HEK293 (cell line): ENCODE data around the gene PLCB1.
A peak's percentile ranks its signal among the peaks of the same experiment; 100 is the strongest.

Experiments
- CTCF ChIA-PET: fragments of 350-600 bp; formaldehyde crosslinking; extraction: SDS; loops from one replicate; lab custom pipeline; 2021; ENCODE audit warnings: antibody characterized with exemption; lab: Yijun Ruan, JAX
- POLR2A ChIA-PET: fragments of 300-600 bp; formaldehyde crosslinking; extraction: SDS; loops from one replicate; lab custom pipeline; 2020; ENCODE audit warnings: antibody characterized with exemption, inconsistent platforms; lab: Yijun Ruan, JAX
- H3K27ac ChIP-seq: fragments of 200-500 bp; sonication (Bioruptor generic); 2 replicates; pipeline ENCODE4 v1.5.1; 2014; ENCODE audit warnings: low read depth, low read length, control low read depth, inconsistent platforms; ENCODE audit errors: extremely low read depth
- H3K36me3 ChIP-seq, 2 experiments: fragments of 200-500 bp in 1 of 2; sonication (Bioruptor generic) in 1 of 2; 1 replicate in 1 of 2; 2 replicates in 1 of 2; pipeline ENCODE4 v1.5.1; 2014 to 2017; ENCODE audit warnings: inconsistent platforms in 2 of 2, low read length in 2 of 2; ENCODE audit not compliant: control insufficient read depth in 2 of 2, insufficient read depth in 1 of 2
- H3K4me1 ChIP-seq: fragments of 200-500 bp; sonication (Bioruptor generic); 2 replicates; pipeline ENCODE4 v1.5.1; 2014; ENCODE audit warnings: mild to moderate bottlenecking, low read length, inconsistent platforms; ENCODE audit not compliant: control insufficient read depth, insufficient read depth
- H3K4me3 ChIP-seq: 2 replicates; pipeline ENCODE4 v1.5.1; 2011; ENCODE audit warnings: low read depth, mild to moderate bottlenecking, control low read depth, low read length, moderate library complexity
- H3K9me3 ChIP-seq: fragments of 200-500 bp; sonication (Bioruptor generic); 2 replicates; pipeline ENCODE4 v1.5.1; 2014; ENCODE audit warnings: low read depth, low read length, inconsistent platforms; ENCODE audit not compliant: control insufficient read depth, insufficient read depth
- GLI2 ChIP-seq: fragments of 450-650 bp; formaldehyde crosslinking; IDR thresholded peaks from 2 replicates; pipeline ENCODE4; 2017; ENCODE audit warnings: missing biosample characterization, missing genetic modification characterization, low read depth, borderline replicate concordance
- GLIS1 ChIP-seq: fragments of 450-650 bp; formaldehyde crosslinking; IDR thresholded peaks from 2 replicates; pipeline ENCODE4 v1.5.1; 2016; ENCODE audit warnings: missing biosample characterization, missing genetic modification characterization
- IKZF3 ChIP-seq: fragments of 450-650 bp; IDR thresholded peaks from 2 replicates; pipeline ENCODE4 v1.5.0; 2018; ENCODE audit warnings: missing biosample characterization, mild to moderate bottlenecking, missing genetic modification characterization, moderate library complexity
- SCRT1 ChIP-seq: fragments of 450-650 bp; formaldehyde crosslinking; IDR thresholded peaks from 2 replicates; pipeline ENCODE4 v1.5.1; 2016; ENCODE audit warnings: missing biosample characterization, missing genetic modification characterization, borderline replicate concordance
- SP7 ChIP-seq: fragments of 450-650 bp; formaldehyde crosslinking; IDR thresholded peaks from 2 replicates; pipeline ENCODE4 v1.5.1; 2016; ENCODE audit warnings: missing biosample characterization, missing genetic modification characterization
- TRIM28 ChIP-seq: IDR thresholded peaks from 2 replicates; pipeline ENCODE4 v1.6.1; 2011; ENCODE audit warnings: low read length, control low read depth, borderline replicate concordance
- ZNF112 ChIP-seq: fragments of 450-650 bp; formaldehyde crosslinking; IDR thresholded peaks from 2 replicates; pipeline ENCODE4 v1.5.0; 2017; ENCODE audit warnings: missing biosample characterization, missing genetic modification characterization
- ZNF121 ChIP-seq: fragments of 450-650 bp; formaldehyde crosslinking; IDR thresholded peaks from 2 replicates; pipeline ENCODE4 v1.5.1; 2016; ENCODE audit warnings: missing biosample characterization, missing genetic modification characterization
- ZNF146 ChIP-seq: fragments of 450-650 bp; formaldehyde crosslinking; IDR thresholded peaks from 2 replicates; pipeline ENCODE4 v1.5.1; 2016; ENCODE audit warnings: missing biosample characterization, missing genetic modification characterization
- ZNF169 ChIP-seq: fragments of 450-650 bp; formaldehyde crosslinking; IDR thresholded peaks from 2 replicates; pipeline ENCODE4 v1.5.1; 2016; ENCODE audit warnings: missing biosample characterization, missing genetic modification characterization
- ZNF2 ChIP-seq: fragments of 450-650 bp; formaldehyde crosslinking; IDR thresholded peaks from 2 replicates; pipeline ENCODE4 v1.5.1; 2016; ENCODE audit warnings: missing biosample characterization, missing genetic modification characterization
- ZNF202 ChIP-seq: fragments of 450-650 bp; formaldehyde crosslinking; IDR thresholded peaks from 2 replicates; pipeline ENCODE4 v1.5.1; 2016; ENCODE audit warnings: missing biosample characterization, missing genetic modification characterization, borderline replicate concordance
- ZNF221 ChIP-seq: fragments of 450-650 bp; formaldehyde crosslinking; IDR thresholded peaks from 2 replicates; pipeline ENCODE4 v1.5.1; 2017; ENCODE audit warnings: missing biosample characterization, missing genetic modification characterization, borderline replicate concordance
- ZNF266 ChIP-seq: fragments of 450-650 bp; formaldehyde crosslinking; IDR thresholded peaks from 2 replicates; pipeline ENCODE4 v1.5.1; 2016; ENCODE audit warnings: missing biosample characterization, missing genetic modification characterization, low read depth
- ZNF501 ChIP-seq: fragments of 450-650 bp; formaldehyde crosslinking; IDR thresholded peaks from 2 replicates; pipeline ENCODE4 v1.5.1; 2016; ENCODE audit warnings: missing biosample characterization, missing genetic modification characterization
- ZNF544 ChIP-seq: fragments of 450-650 bp; formaldehyde crosslinking; IDR thresholded peaks from 2 replicates; pipeline ENCODE4 v1.5.0; 2017; ENCODE audit warnings: missing biosample characterization, missing genetic modification characterization
- ZNF561 ChIP-seq: fragments of 450-650 bp; IDR thresholded peaks from 2 replicates; pipeline ENCODE4 v1.5.1; 2018; ENCODE audit warnings: missing biosample characterization, missing genetic modification characterization, borderline replicate concordance
- ZNF596 ChIP-seq: fragments of 450-650 bp; IDR thresholded peaks from 2 replicates; pipeline ENCODE4 v1.5.0; 2018; ENCODE audit warnings: missing biosample characterization, mild to moderate bottlenecking, missing genetic modification characterization, moderate library complexity
- ZNF610 ChIP-seq: fragments of 450-650 bp; formaldehyde crosslinking; IDR thresholded peaks from 2 replicates; pipeline ENCODE4 v1.5.1; 2016; ENCODE audit warnings: missing biosample characterization, missing genetic modification characterization, borderline replicate concordance
- ZNF626 ChIP-seq: fragments of 450-650 bp; sonication (Bioruptor Pico); formaldehyde crosslinking; IDR thresholded peaks from 2 replicates; pipeline ENCODE4 v1.5.1; 2018; ENCODE audit warnings: missing biosample characterization, missing genetic modification characterization, inconsistent platforms
- ZSCAN23 ChIP-seq: fragments of 450-650 bp; formaldehyde crosslinking; IDR thresholded peaks from 2 replicates; pipeline ENCODE4 v1.5.1; 2016; ENCODE audit warnings: missing biosample characterization, missing genetic modification characterization
- TF ChIP-seq, protein P1 (sequence below): fragments of 450-650 bp; formaldehyde crosslinking; IDR thresholded peaks from 2 replicates; pipeline ENCODE4 v1.5.1; 2017; ENCODE audit warnings: missing biosample characterization, missing genetic modification characterization
- TF ChIP-seq, protein P2 (sequence below): fragments of 450-650 bp; formaldehyde crosslinking; IDR thresholded peaks from 2 replicates; pipeline ENCODE4 v1.5.1; 2016; ENCODE audit warnings: missing biosample characterization, missing genetic modification characterization
- TF ChIP-seq, protein P3 (sequence below): fragments of 450-650 bp; formaldehyde crosslinking; optimal IDR thresholded peaks from 2 replicates; pipeline ENCODE3; 2016; ENCODE audit warnings: missing biosample characterization, mild to moderate bottlenecking, missing genetic modification characterization
- TF ChIP-seq, protein P4 (sequence below): fragments of 450-650 bp; formaldehyde crosslinking; IDR thresholded peaks from 2 replicates; pipeline ENCODE4 v1.5.1; 2016; ENCODE audit warnings: missing biosample characterization, missing genetic modification characterization, low read depth

PLCB1 gene

DNA sequence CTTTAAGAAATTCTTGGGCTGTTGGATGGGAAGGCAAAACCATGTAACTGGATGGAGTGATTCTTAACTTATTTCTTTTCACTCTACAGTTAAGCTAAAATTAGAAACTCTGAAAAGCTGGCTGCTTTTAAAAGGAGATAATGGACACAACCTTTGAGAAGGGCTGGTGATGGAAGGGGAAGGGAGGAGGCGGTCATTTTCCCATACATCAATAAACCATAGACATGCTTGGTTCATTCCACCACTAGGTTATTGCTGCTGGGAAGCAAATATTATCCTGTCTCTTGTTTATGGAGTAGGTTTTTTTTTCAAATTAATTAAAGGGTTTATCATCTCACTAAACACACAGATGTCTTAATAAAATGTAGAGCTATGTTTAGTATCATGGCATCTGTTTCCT lies 76.2 kb downstream of the PLCB1 start:
- Histone ChIP-seq H3K4me3 (no peak overlapping the region), H3K27ac (no peak overlapping the region), H3K36me3 (no peaks in the 10 kb centered on the region), H3K4me1 (peaks cover 8% of the 10 kb centered on the region; the same call in 1 of the 2 replicates), H3K9me3 (no peaks in the 10 kb centered on the region)
- TF ChIP-seq TRIM28 = no peak
- no peak for TF ChIP-seq ZNF266
- ChIA-PET POLR2A (no interaction called here), CTCF (no interaction called here)

DNA sequence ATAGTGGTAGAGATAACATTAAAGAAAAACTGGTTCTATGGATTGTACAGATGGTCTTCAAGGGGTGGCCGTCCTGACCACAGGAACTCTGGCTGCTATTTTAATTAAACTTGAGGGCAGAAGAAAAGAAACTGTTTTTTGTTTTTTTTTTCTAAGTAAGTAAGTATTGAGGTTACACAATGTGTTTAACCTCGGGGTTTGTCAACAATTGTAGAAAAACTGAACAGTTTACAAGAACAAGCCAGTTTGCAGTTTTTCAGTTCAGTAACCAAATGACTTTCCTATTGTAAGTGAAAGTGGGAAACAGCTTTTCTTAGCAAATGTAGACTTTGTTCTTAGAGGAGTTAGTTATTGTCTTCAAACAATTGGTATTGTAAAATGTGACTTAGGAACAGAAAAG lies 77.0 kb downstream of the PLCB1 start:
- ChIA-PET CTCF (no interaction called here), POLR2A (no interaction called here)
- Histone ChIP-seq H3K36me3 (no peaks in the 10 kb centered on the region), H3K4me3 (no peak overlapping the region), H3K27ac (no peak overlapping the region), H3K9me3 (no peaks in the 10 kb centered on the region), H3K4me1 (peaks cover 8% of the 10 kb centered on the region; the same call in 1 of the 2 replicates)
- TF ChIP-seq SCRT1 (no peak), ZSCAN23 (tag by site-specific recombination) (no peak)
- TF ChIP-seq, protein P1, sequence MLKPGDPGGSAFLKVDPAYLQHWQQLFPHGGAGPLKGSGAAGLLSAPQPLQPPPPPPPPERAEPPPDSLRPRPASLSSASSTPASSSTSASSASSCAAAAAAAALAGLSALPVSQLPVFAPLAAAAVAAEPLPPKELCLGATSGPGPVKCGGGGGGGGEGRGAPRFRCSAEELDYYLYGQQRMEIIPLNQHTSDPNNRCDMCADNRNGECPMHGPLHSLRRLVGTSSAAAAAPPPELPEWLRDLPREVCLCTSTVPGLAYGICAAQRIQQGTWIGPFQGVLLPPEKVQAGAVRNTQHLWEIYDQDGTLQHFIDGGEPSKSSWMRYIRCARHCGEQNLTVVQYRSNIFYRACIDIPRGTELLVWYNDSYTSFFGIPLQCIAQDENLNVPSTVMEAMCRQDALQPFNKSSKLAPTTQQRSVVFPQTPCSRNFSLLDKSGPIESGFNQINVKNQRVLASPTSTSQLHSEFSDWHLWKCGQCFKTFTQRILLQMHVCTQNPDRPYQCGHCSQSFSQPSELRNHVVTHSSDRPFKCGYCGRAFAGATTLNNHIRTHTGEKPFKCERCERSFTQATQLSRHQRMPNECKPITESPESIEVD = peak; percentile 61
- TF ChIP-seq, protein P2, sequence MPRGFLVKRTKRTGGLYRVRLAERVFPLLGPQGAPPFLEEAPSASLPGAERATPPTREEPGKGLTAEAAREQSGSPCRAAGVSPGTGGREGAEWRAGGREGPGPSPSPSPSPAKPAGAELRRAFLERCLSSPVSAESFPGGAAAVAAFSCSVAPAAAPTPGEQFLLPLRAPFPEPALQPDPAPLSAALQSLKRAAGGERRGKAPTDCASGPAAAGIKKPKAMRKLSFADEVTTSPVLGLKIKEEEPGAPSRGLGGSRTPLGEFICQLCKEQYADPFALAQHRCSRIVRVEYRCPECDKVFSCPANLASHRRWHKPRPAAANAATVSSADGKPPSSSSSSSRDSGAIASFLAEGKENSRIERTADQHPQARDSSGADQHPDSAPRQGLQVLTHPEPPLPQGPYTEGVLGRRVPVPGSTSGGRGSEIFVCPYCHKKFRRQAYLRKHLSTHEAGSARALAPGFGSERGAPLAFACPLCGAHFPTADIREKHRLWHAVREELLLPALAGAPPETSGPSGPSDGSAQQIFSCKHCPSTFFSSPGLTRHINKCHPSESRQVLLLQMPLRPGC (tag by site-specific recombination) = no peak

DNA sequence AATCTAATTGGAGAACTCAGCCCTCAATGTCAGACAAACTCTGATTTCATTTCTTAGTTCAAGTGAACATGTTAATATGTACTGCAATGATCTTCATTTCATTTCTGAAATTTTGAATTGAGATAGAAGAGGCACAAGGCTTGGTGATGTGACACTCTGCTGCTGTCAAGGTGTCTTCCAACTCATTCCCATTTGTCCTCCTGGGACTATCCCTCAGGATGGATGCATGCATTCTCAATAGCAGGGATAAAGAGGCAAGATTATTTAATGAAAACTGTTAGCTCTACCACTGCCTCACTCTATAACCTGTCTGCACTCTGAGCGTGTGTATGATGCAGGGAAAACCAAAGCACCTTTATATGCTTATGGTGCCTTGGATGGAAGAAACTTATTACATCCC lies 78.7 kb downstream of the PLCB1 start:
- H3K4me1 ChIP-seq = peaks cover 15% of the 10 kb centered on the region
- CTCF ChIA-PET = interaction anchor here (0.6 kb wide), 1 partner anchor 25 kb away, joined by 3 read pairs; no protein-coding TSS in a partner anchor
- TF ChIP-seq ZNF146 (no peak), GLIS1 (tag by site-specific recombination) (no peak), ZNF202 (no peak), ZNF610 (tag by site-specific recombination) (no peak), ZNF121 (tag by site-specific recombination) (no peak), ZNF561 (tag by site-specific recombination) (no peak), SP7 (tag by site-specific recombination) (no peak), ZNF2 (tag by site-specific recombination) (no peak), ZNF596 (tag by site-specific recombination) (no peak), ZNF112 (tag by site-specific recombination) (no peak)
- no peak overlapping the region for H3K4me3 ChIP-seq
- no peaks in the 10 kb centered on the region for H3K9me3 ChIP-seq
- no peaks in the 10 kb centered on the region for H3K36me3 ChIP-seq
- POLR2A ChIA-PET = no interaction called here
- no peak overlapping the region for H3K27ac ChIP-seq

DNA sequence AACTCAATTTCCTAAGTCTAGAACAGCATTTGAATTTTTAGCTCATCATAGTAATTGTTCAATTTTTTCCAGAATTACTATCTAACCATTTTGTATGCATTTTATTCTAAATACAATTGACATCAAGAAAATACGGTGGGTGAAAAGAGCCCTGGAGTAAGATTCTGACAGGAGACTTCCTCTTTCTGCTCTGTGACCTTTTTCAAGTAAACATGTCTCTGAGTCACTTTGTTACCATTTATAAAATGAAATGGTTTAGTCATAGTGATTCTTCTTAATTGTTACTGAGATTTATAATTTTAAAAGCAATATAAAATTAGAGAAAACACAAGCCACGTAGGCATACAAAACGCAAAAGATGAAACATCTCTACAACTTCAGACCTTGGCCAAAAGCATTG lies 80.2 kb downstream of the PLCB1 start:
- ChIA-PET CTCF (no interaction called here), POLR2A (no interaction called here)
- H3K9me3 ChIP-seq = no peaks in the 10 kb centered on the region
- no peak overlapping the region for H3K4me3 ChIP-seq
- H3K27ac ChIP-seq = no peak overlapping the region
- H3K36me3 ChIP-seq = no peaks in the 10 kb centered on the region
- H3K4me1 ChIP-seq = peaks cover 15% of the 10 kb centered on the region
- no peak for TF ChIP-seq ZNF501 (tag by site-specific recombination)
- TF ChIP-seq, protein P3, sequence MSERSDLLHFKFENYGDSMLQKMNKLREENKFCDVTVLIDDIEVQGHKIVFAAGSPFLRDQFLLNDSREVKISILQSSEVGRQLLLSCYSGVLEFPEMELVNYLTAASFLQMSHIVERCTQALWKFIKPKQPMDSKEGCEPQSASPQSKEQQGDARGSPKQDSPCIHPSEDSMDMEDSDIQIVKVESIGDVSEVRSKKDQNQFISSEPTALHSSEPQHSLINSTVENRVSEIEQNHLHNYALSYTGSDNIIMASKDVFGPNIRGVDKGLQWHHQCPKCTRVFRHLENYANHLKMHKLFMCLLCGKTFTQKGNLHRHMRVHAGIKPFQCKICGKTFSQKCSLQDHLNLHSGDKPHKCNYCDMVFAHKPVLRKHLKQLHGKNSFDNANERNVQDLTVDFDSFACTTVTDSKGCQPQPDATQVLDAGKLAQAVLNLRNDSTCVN (tag by site-specific recombination) = no peak
- no peak for TF ChIP-seq ZNF169 (tag by site-specific recombination)
- TF ChIP-seq ZNF626 (tag by site-specific recombination) = no peak
- TF ChIP-seq ZNF544 (tag by site-specific recombination) = no peak
- no peak for TF ChIP-seq IKZF3 (tag by site-specific recombination)
- TF ChIP-seq, protein P4, sequence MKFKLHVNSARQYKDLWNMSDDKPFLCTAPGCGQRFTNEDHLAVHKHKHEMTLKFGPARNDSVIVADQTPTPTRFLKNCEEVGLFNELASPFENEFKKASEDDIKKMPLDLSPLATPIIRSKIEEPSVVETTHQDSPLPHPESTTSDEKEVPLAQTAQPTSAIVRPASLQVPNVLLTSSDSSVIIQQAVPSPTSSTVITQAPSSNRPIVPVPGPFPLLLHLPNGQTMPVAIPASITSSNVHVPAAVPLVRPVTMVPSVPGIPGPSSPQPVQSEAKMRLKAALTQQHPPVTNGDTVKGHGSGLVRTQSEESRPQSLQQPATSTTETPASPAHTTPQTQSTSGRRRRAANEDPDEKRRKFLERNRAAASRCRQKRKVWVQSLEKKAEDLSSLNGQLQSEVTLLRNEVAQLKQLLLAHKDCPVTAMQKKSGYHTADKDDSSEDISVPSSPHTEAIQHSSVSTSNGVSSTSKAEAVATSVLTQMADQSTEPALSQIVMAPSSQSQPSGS (tag by site-specific recombination) = no peak
- TF ChIP-seq ZNF221 (tag by site-specific recombination) = no peak
- TF ChIP-seq ZSCAN23 (tag by site-specific recombination) = no peak
- TF ChIP-seq GLI2 = no peak
